SK-N-MC (cell line): Measurements from ENCODE around the gene TMPRSS9.

Source experiments
- DNase-seq: peaks from one replicate; pipeline ENCODE4 v3.0.0-alpha.2; 2011; ENCODE audit warnings: low read depth, low spot score
- H3K27ac ChIP-seq: fragments of 200-600 bp; sonication (generic); 2 replicates; pipeline ENCODE4 v1.5.1; 2016; ENCODE audit warnings: mixed run types
- H3K36me3 ChIP-seq: fragments of 200-600 bp; sonication (generic); 2 replicates; pipeline ENCODE4 v1.6.1; 2017; ENCODE audit warnings: antibody characterized with exemption, low read length, mixed read lengths; ENCODE audit not compliant: insufficient read depth
- H3K4me3 ChIP-seq: fragments of 200-600 bp; sonication (generic); 2 replicates; pipeline ENCODE4 v1.5.1; 2016
- H3K9ac ChIP-seq: fragments of 200-600 bp; sonication (generic); 2 replicates; pipeline ENCODE4 v1.8.0; 2017; ENCODE audit warnings: mixed run types, mixed read lengths; ENCODE audit not compliant: insufficient read length
- H3K9me3 ChIP-seq: fragments of 200-600 bp; sonication (generic); 2 replicates; pipeline ENCODE4 v1.6.1; 2017; ENCODE audit warnings: low read depth, mild to moderate bottlenecking, antibody characterized with exemption, low read length, moderate library complexity, mixed read lengths
- EZH2 ChIP-seq: fragments of 200-600 bp; sonication (generic); IDR thresholded peaks from one replicate; pipeline ENCODE4 v1.6.1; 2017; ENCODE audit warnings: antibody characterized with exemption
- FOXP2 ChIP-seq: optimal IDR thresholded peaks from 2 replicates; pipeline ENCODE3; 2011; ENCODE audit warnings: mild to moderate bottlenecking, moderate library complexity; ENCODE audit not compliant: insufficient read depth; ENCODE audit errors: extremely low read length, control extremely low read depth
- POLR2AphosphoS5 ChIP-seq: IDR thresholded peaks from 2 replicates; pipeline ENCODE4 v1.6.1; 2012; ENCODE audit warnings: mild to moderate bottlenecking, low read depth, low read length, borderline replicate concordance

TMPRSS9 gene

DNA sequence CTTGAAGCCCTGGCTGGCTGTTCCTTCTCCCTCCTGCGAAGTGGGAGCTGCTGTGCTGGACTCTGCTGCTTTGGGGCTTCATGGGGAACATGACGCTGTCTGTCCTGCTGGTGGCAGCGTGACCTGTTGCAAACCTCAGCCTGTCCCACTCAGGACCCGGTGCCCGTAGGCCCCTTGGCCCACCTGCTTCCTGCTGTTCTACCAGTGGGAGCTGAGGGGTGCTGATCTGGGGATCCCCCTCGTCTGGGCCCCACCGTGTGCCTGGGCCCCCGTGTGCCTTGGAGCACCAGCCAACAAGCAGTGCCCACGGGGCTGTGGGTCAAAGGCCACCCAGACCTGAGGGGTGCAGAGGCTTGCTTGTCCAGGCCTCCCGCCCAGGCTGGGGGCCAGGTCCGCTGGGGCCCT lies 26.3 kb upstream of the TMPRSS9 start:
- H3K9ac ChIP-seq = no peak overlapping the region
- H3K4me3 ChIP-seq = no peak overlapping the region
- no peaks in the 10 kb centered on the region for H3K36me3 ChIP-seq
- no peak for DNase-seq
- no peak overlapping the region for H3K27ac ChIP-seq
- H3K9me3 ChIP-seq = no peaks in the 10 kb centered on the region
- TF ChIP-seq EZH2 (no peak), POLR2AphosphoS5 (no peak), FOXP2 (no peak)

DNA sequence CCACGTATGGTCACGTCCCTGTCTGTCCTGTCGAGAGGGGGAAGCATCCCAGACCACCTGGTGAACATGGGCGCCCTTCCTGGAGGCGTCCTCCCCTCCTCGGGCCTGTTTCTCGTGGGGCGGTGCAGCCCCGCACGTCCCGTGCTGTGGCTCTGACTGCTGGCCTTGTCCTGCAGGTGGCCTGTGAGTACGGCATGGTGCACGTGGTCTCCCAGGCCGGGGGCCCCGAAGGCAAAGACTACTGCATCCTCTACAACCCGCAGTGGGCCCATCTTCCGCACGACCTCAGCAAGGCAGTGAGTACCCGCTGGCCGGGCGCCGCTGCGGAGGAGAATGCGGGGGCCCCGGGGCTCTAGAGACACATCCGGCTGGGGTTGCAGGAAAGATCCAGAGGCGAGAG lies 25.6 kb upstream of the TMPRSS9 start:
- Histone ChIP-seq H3K27ac (no peak overlapping the region), H3K9me3 (no peaks in the 10 kb centered on the region), H3K9ac (no peak overlapping the region), H3K36me3 (no peaks in the 10 kb centered on the region), H3K4me3 (no peak overlapping the region)
- DNase-seq = no peak
- no peak for TF ChIP-seq FOXP2
- TF ChIP-seq POLR2AphosphoS5 = no peak
- TF ChIP-seq EZH2 = no peak

DNA sequence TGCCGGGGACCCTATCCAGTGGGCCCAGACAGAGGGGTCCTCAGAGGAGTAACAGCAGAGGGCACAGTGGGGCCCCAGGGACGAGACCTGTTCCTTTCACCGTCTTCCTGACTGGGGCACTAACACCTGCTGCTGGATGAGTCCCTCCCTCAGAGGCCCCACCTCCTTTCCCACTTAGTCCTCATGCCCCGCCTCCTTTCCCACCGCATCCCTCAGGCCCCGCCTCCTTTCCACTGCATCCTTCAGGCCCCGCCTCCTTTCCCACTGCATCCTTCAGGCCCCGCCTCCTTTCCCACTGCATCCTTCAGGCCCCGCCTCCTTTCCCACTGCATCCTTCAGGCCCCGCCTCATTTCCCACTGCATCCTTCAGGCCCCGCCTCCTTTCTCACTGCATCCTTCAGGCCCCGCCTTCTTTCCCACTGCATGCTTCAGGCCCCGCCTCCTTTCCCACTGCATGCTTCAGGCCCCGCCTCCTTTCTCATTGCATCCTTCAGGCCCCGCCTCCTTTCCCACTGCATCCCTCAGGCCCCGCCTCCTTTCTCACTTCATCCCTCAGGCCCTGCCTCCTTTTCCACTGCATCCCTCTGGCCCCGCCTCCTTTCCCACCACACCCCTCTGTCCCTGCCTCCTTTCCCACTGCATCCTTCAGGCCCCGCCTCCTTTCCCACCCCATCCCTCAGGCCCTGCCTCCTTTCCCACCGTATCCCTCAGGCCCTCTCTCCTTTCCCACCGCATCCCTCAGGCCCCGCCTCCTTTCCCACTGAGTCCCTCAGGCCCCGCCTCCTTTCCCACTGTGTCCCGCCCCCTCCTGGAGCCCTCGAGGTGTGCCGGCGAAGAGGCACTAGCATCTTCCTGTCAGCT lies 24.8 kb upstream of the TMPRSS9 start:
- H3K4me3 ChIP-seq = no peak overlapping the region
- TF ChIP-seq EZH2 (no peak), POLR2AphosphoS5 (no peak), FOXP2 (no peak)
- no peak overlapping the region for H3K9ac ChIP-seq
- no peaks in the 10 kb centered on the region for H3K9me3 ChIP-seq
- H3K27ac ChIP-seq = no peak overlapping the region
- no peak for DNase-seq
- H3K36me3 ChIP-seq = no peaks in the 10 kb centered on the region

DNA sequence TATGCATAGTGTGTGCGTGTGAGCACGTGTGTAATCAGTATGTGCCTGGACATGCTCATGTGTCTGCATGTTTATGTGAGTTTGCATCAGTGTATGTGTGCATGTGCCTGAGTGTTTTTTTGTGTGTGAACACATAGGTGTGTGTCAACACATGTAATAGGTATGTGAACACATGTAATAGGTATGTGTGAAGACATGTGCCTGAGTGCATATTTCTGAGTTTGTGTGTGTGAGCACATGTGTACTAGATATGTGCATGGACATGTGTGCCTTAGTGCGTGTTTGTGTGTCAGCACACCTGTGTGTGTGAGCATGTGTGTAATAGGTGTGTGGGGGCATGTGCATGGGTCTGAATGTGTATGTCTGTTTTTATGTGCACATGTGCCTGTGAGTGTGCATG lies 24.2 kb upstream of the TMPRSS9 start:
- no peak overlapping the region for H3K27ac ChIP-seq
- TF ChIP-seq EZH2 (no peak), POLR2AphosphoS5 (no peak), FOXP2 (no peak)
- DNase-seq = no peak
- H3K36me3 ChIP-seq = no peaks in the 10 kb centered on the region
- H3K4me3 ChIP-seq = no peak overlapping the region
- H3K9ac ChIP-seq = no peak overlapping the region
- no peaks in the 10 kb centered on the region for H3K9me3 ChIP-seq

DNA sequence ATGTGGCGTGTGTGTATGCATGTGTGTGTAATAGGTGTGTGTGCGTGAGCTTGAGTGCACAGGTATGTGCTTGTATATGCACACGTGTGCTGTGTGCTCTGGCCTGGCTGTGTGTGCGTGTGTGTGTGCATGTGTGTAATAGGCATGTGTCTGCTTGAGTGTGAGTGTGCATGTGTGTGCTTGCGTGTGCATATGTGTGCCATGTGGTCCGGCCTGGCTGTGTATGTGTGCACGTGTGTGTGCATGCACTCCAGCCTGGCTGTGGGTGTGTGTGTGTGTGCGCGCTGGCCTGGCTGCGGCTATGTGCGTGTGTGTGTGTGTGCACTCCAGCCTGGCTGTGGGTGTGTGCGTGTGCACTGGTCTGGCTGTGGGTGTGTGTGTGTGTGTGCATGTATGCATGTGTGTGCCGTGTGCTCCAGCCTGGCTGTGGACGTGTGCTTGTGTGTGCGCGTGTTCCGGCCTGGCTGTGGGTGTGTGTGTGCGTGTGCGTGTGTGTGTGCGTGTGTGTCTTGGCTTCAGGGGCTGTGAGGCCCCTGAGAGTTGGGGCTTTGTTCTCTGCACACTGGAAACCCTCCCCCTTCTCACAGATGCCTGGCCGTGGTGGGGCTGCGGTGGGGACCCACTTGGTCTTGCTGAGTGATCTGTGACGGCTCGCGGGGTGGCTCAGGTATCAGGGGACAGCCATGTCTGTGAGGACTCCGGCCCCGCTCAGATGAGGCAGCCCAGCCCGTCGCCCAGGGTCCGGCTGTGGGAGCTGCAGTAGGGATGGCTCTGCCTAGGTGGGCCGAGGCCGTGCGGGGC lies 23.3 kb upstream of the TMPRSS9 start:
- Histone ChIP-seq H3K27ac (no peak overlapping the region), H3K36me3 (no peaks in the 10 kb centered on the region), H3K9ac (no peak overlapping the region), H3K9me3 (no peaks in the 10 kb centered on the region), H3K4me3 (no peak overlapping the region)
- no peak for DNase-seq
- TF ChIP-seq FOXP2 = no peak
- TF ChIP-seq POLR2AphosphoS5 = no peak
- TF ChIP-seq EZH2 = no peak

DNA sequence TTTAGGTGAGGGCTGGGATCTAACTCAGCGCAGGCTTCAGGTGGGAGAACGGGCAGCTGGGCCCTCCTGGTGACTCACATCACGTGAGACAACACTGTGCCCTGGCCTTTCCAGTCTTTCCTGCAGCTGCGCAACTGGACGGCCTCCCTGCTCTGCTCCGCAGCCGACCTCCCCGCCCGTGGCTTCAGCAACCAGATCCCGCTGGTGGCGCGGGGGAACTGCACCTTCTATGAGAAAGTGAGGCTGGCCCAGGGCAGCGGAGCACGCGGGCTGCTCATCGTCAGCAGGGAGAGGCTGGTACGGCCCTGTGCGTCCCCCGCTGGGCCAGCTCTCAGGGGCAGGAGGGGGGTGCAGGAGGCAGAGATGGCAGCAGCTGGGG lies 22.7 kb upstream of the TMPRSS9 start:
- no peak overlapping the region for H3K4me3 ChIP-seq
- TF ChIP-seq EZH2 (no peak), POLR2AphosphoS5 (no peak), FOXP2 (no peak)
- no peak overlapping the region for H3K9ac ChIP-seq
- no peak for DNase-seq
- H3K36me3 ChIP-seq = no peaks in the 10 kb centered on the region
- H3K27ac ChIP-seq = no peak overlapping the region
- no peaks in the 10 kb centered on the region for H3K9me3 ChIP-seq

DNA sequence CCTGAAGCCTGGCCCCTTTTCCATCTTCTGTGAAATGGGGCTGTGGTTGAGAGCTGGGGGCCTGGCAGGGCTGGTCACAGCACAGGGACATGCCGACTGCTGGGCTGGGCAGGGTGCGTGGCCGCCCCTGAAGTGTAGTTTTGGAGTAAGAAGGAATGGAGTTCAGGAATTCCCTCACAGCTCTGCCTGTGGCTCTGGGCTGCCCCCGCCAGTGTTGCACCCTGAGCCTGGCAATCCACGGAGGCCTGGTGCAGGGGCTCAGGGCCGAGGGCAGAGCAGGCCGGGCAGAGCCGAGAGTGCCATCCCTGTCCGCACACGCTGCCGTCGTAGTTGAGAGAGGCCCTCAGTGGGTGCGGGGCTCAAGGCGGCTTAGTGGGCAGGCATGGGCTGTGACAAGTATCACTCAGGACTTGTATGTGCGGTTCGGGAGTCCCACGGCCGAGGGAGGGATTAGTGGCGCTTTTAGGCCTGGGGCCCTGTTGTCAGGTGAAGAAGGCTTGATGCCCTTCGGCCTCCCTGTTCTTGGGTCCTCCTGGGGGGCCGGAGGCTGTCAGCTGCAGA lies 21.9 kb upstream of the TMPRSS9 start:
- TF ChIP-seq FOXP2 = no peak
- TF ChIP-seq POLR2AphosphoS5 = no peak
- no peak for TF ChIP-seq EZH2
- no peak overlapping the region for H3K27ac ChIP-seq
- H3K9me3 ChIP-seq = no peaks in the 10 kb centered on the region
- no peaks in the 10 kb centered on the region for H3K36me3 ChIP-seq
- H3K9ac ChIP-seq = no peak overlapping the region
- no peak for DNase-seq
- H3K4me3 ChIP-seq = no peak overlapping the region
